ENCODE measurements around the gene CA5B. TPM values are rescaled to one million over a fixed set of nuclear protein-coding genes. Genes with fewer than 3 reads are reported as not detected.

The CA5B gene
- total RNA-seq, 2 donors from 2014 or later: 10.5 to 11.7 TPM

GRCh38 chrX:15834053-15834452, 96.0 kb downstream of the CA5B start:
- peaks cover 0 to 7% of the 10 kb centered on the region in 2 donors for H3K36me3 Mint-ChIP-seq (ENCODE audit: insufficient read depth in 2 of 2)
- no peaks in the 10 kb centered on the region for H3K27me3 Mint-ChIP-seq (ENCODE audit: low read depth)
- H3K27ac Mint-ChIP-seq: no peak overlapping the region
- no peak overlapping the region for H3K4me3 Mint-ChIP-seq
- H3K4me1 Mint-ChIP-seq (ENCODE audit: low read depth): peaks cover 5% of the 10 kb centered on the region
- ATAC-seq (replicated peaks in 1 of 2) (no peak), DNase-seq (no peak)
- no peaks in the 10 kb centered on the region for H3K9me3 Mint-ChIP-seq

- H3K27ac Mint-ChIP-seq: no peak overlapping the region
- no peak overlapping the region for H3K4me3 Mint-ChIP-seq
- H3K36me3 Mint-ChIP-seq (ENCODE audit: insufficient read depth in 2 of 2): peaks cover 0 to 7% of the 10 kb centered on the region in 2 donors
- no peak for ATAC-seq (replicated peaks in 1 of 2)
- no peak for DNase-seq
- H3K27me3 Mint-ChIP-seq (ENCODE audit: low read depth): no peaks in the 10 kb centered on the region
- no peaks in the 10 kb centered on the region for H3K9me3 Mint-ChIP-seq
- H3K4me1 Mint-ChIP-seq (ENCODE audit: low read depth): peaks cover under 1% of the 10 kb centered on the region
Measured at GRCh38 chrX:15834827-15835595, 96.9 kb downstream of the CA5B start.

Other genes with a start within 250 kb of the CA5B start
- under 1 TPM; 0.46 to 0.86 TPM for gene PIR, start 244.9 kb upstream of the CA5B start, total RNA-seq
- not detected for gene BMX, start 237.5 kb upstream of the CA5B start, total RNA-seq
- gene ACE2, start 137.3 kb upstream of the CA5B start, total RNA-seq: under 1 TPM; 0.16 to 0.53 TPM
- 1 to 10 TPM; 1.6 to 2.3 TPM for gene CLTRN, start 73.5 kb upstream of the CA5B start, total RNA-seq
- gene ZRSR2, start 52.2 kb downstream of the CA5B start, total RNA-seq: 10 to 100 TPM; 15.3 to 27.2 TPM
- 10 to 100 TPM; 33.3 to 43.6 TPM for gene AP1S2, start 116.5 kb downstream of the CA5B start, total RNA-seq

Data from activated T-cell treated with anti-CD3 and anti-CD28 coated beads, Interleukin-2, amount 50 U/mL, for 72 hours (primary cell).